SK-N-SH (cell line): Measurements from ENCODE around the gene ZMIZ1. TPM values are rescaled to one million over a fixed set of nuclear protein-coding genes. Genes with fewer than 3 reads are reported as not detected.

Experiments used
- CTCF ChIA-PET: fragments of 300-600, 350-600 bp; formaldehyde crosslinking; extraction: SDS; loops from one replicate; lab custom pipeline; 2021; lab: Yijun Ruan, JAX
- POLR2A ChIA-PET: fragments of 350-600 bp; sonication (Branson Sonifier 250); formaldehyde crosslinking; extraction: SDS; loops from one replicate; lab custom pipeline; 2020; ENCODE audit warnings: antibody characterized with exemption, inconsistent platforms; lab: Yijun Ruan, JAX
- DNase-seq: peaks from one replicate; pipeline ENCODE4 v3.0.0; 2012
- H2AFZ ChIP-seq: fragments of 200-600 bp; sonication (generic); 2 replicates; pipeline ENCODE4 v1.8.1; 2016; ENCODE audit warnings: antibody characterized with exemption, mild to moderate bottlenecking, low read depth
- H3F3A ChIP-seq: fragments of 200-600 bp; sonication (generic); replicated peaks from 2 replicates; pipeline ENCODE3; 2016; ENCODE audit warnings: antibody characterized with exemption, mild to moderate bottlenecking; ENCODE audit not compliant: insufficient read depth
- H3K27ac ChIP-seq, 2 experiments: fragments of 200-500 bp in 1 of 2; fragments of 200-600 bp in 1 of 2; sonication (Bioruptor generic) in 1 of 2; sonication (generic), shearing (Covaris generic) in 1 of 2; 2 replicates each; pipeline versions ENCODE4 v1.5.1 to v1.6.1; 2014 to 2016; ENCODE audit warnings: low read depth in 2 of 2, inconsistent platforms in 1 of 2, low read length in 1 of 2, mild to moderate bottlenecking in 1 of 2, mixed read lengths in 1 of 2
- H3K27me3 ChIP-seq: fragments of 200-600 bp; sonication (generic), shearing (Covaris generic); 2 replicates; pipeline ENCODE4 v1.6.1; 2016; ENCODE audit warnings: mixed run types; ENCODE audit not compliant: insufficient read depth
- H3K36me3 ChIP-seq, 2 experiments: fragments of 200-500 bp in 1 of 2; fragments of 200-600 bp in 1 of 2; sonication (Bioruptor generic) in 1 of 2; sonication (generic) in 1 of 2; replicated peaks in 1 of 2; 2 replicates each; pipeline versions ENCODE3 to v1.5.1; 2014 to 2016; ENCODE audit warnings: low read length in 1 of 2, mild to moderate bottlenecking in 1 of 2; ENCODE audit not compliant: insufficient read depth in 2 of 2, control insufficient read depth in 1 of 2
- H3K4me1 ChIP-seq, 2 experiments: fragments of 200-500 bp in 1 of 2; fragments of 200-600 bp in 1 of 2; sonication (Bioruptor generic) in 1 of 2; sonication (generic), shearing (Covaris generic) in 1 of 2; 2 replicates each; pipeline versions ENCODE4 v1.5.1 to v1.6.1; 2014 to 2016; ENCODE audit warnings: low read depth in 1 of 2, low read length in 1 of 2, mixed run types in 1 of 2; ENCODE audit not compliant: insufficient read depth in 2 of 2, control insufficient read depth in 1 of 2
- H3K4me2 ChIP-seq: fragments of 200-600 bp; sonication (generic), shearing (Covaris generic); 2 replicates; pipeline ENCODE4 v1.6.1; 2017; ENCODE audit warnings: mixed run types
- H3K4me3 ChIP-seq, 2 experiments: fragments of 200-500 bp in 1 of 2; fragments of 200-600 bp in 1 of 2; sonication (Bioruptor generic) in 1 of 2; sonication (generic), shearing (Covaris generic) in 1 of 2; 2 replicates each; pipeline versions ENCODE4 v1.5.1 to v1.8.1; 2014 to 2016; ENCODE audit warnings: low read depth in 2 of 2, inconsistent platforms in 1 of 2, low read length in 1 of 2, mild to moderate bottlenecking in 1 of 2, mixed read lengths in 1 of 2, moderate library complexity in 1 of 2
- H3K79me2 ChIP-seq: fragments of 200-600 bp; sonication (generic); 2 replicates; pipeline ENCODE4 v1.8.1; 2017; ENCODE audit warnings: mild to moderate bottlenecking; ENCODE audit not compliant: insufficient read depth
- H3K9ac ChIP-seq: fragments of 200-600 bp; sonication (generic); 2 replicates; pipeline ENCODE4 v1.6.1; 2017; ENCODE audit warnings: mixed run types
- H3K9me2 ChIP-seq: fragments of 200-600 bp; sonication (generic); 2 replicates; pipeline ENCODE4 v1.6.1; 2017; ENCODE audit warnings: mixed run types
- H3K9me3 ChIP-seq: fragments of 200-600 bp; sonication (generic); 2 replicates; pipeline ENCODE4 v1.6.1; 2017; ENCODE audit warnings: mixed run types, mild to moderate bottlenecking, moderate library complexity
- H4K20me1 ChIP-seq: fragments of 200-600 bp; sonication (generic); 2 replicates; pipeline ENCODE4 v1.6.1; 2017; ENCODE audit warnings: mild to moderate bottlenecking, mixed run types; ENCODE audit not compliant: insufficient read depth
- CHD2 ChIP-seq: fragments of 150-350 bp; IDR thresholded peaks from 2 replicates; pipeline ENCODE4 v1.6.1; 2018; ENCODE audit warnings: low read length; ENCODE audit not compliant: partially characterized antibody
- EP300 ChIP-seq, 2 experiments: IDR thresholded peaks; 2 replicates each; pipeline versions ENCODE4 v1.4.0 to v1.6.1; 2012; ENCODE audit warnings: borderline replicate concordance in 1 of 2, low read depth in 1 of 2, low read length in 1 of 2
- EZH2phosphoT487 ChIP-seq: fragments of 200-600 bp; sonication (generic); IDR thresholded peaks from 2 replicates; pipeline ENCODE4 v1.6.1; 2017; ENCODE audit warnings: low read depth, mixed run types, mild to moderate bottlenecking, antibody characterized with exemption, moderate library complexity, borderline replicate concordance
- FOSL2 ChIP-seq: IDR thresholded peaks from 2 replicates; pipeline ENCODE4 v1.4.0; 2012; ENCODE audit warnings: low read depth, mild to moderate bottlenecking, moderate library complexity, borderline replicate concordance
- IRF3 ChIP-seq: fragments of 150-350 bp; IDR thresholded peaks from 2 replicates; pipeline ENCODE4 v1.6.1; 2016; ENCODE audit warnings: mild to moderate bottlenecking, low read depth, low read length
- MAX ChIP-seq: IDR thresholded peaks from 2 replicates; pipeline ENCODE4 v1.4.0; 2012; ENCODE audit warnings: low read depth
- MXI1 ChIP-seq: IDR thresholded peaks from 2 replicates; pipeline ENCODE4 v1.6.1; 2012; ENCODE audit warnings: mild to moderate bottlenecking, low read depth, low read length, improper control_type of control experiment
- NFIC ChIP-seq: IDR thresholded peaks from 2 replicates; pipeline ENCODE4 v1.4.0; 2012; ENCODE audit warnings: borderline replicate concordance
- POLR2AphosphoS5 ChIP-seq: IDR thresholded peaks from 2 replicates; pipeline ENCODE4 v1.6.1; 2012; ENCODE audit warnings: low read depth, low read length
- RAD21 ChIP-seq: IDR thresholded peaks from 2 replicates; pipeline ENCODE4 v1.6.1; 2012; ENCODE audit warnings: mild to moderate bottlenecking, low read length
- RCOR1 ChIP-seq: fragments of 150-350 bp; IDR thresholded peaks from 2 replicates; pipeline ENCODE4 v1.6.1; 2017; ENCODE audit warnings: antibody characterized with exemption, low read length
- REST ChIP-seq: IDR thresholded peaks from 2 replicates; pipeline ENCODE4 v1.6.1; 2012; ENCODE audit warnings: mild to moderate bottlenecking, low read depth, low read length, moderate library complexity
- RFX5 ChIP-seq: IDR thresholded peaks from 2 replicates; pipeline ENCODE4 v1.6.1; 2012; ENCODE audit warnings: mild to moderate bottlenecking, improper control_type of control experiment, low read length
- WGBS: methylation state at CpG from one replicate; pipeline ENCODE4 v1.1.6; 2017; ENCODE audit warnings: low lambda C conversion rate; 5-methylcytosine and 5-hydroxymethylcytosine counted together
- polyA plus RNA-seq, 3 experiments: library from polyadenylated mRNA; depleted of rRNA; stranded (reverse); fragments of >200 nt; gene quantifications; 2 replicates each; pipeline ENCODE4 v1.2.3, GENCODE V29; 2012

Gene ZMIZ1
- polyA plus RNA-seq, 1 of the 3 experiments (the other 2 are of a cell fraction) = 23.5 TPM

GRCh38 chr10:79021948-79022499, 46.7 kb upstream of the ZMIZ1 start:
- WGBS = 85% methylated on average over 10 of the region's 10 CpGs
- TF ChIP-seq EP300 (IDR thresholded peaks at IDR 0.05; ENCODE audit: borderline replicate concordance in 1 of 2, low read depth in 1 of 2, low read length in 1 of 2) (no peak), FOSL2 (no peak), RAD21 (no peak), MXI1 (no peak), MAX (no peak), EZH2phosphoT487 (no peak), RFX5 (no peak), IRF3 (no peak), POLR2AphosphoS5 (no peak), RCOR1 (no peak)

GRCh38 chr10:79022565-79023230, 46.1 kb upstream of the ZMIZ1 start:
- no peak for TF ChIP-seq MXI1
- no peak for TF ChIP-seq CHD2
- TF ChIP-seq FOSL2 = no peak
- no peak for TF ChIP-seq NFIC
- TF ChIP-seq REST = no peak
- no peak for TF ChIP-seq IRF3
- Histone ChIP-seq H3K27me3 (no peaks in the 10 kb centered on the region), H4K20me1 (no peaks in the 10 kb centered on the region), H3K4me1 (peaks cover 0 to 77% of the 10 kb centered on the region in 2 experiments; a peak in 2 of 4 replicates), H3K4me2 (no peak overlapping the region), H3K27ac (peak overlapping the region in 1 of 2 experiments; percentile 98; a peak in 2 of 4 replicates), H3K9me2 (no peaks in the 10 kb centered on the region), H3F3A (no peaks in the 10 kb centered on the region), H2AFZ (no peak overlapping the region), H3K36me3 (no peaks in the 10 kb centered on the region), H3K9me3 (no peaks in the 10 kb centered on the region), H3K79me2 (no peaks in the 10 kb centered on the region), H3K4me3 (no peak overlapping the region), H3K9ac (no peak overlapping the region)
- CTCF ChIA-PET = interaction anchor here (0.9 to 1.3 kb wide), 2 partner anchors 18 to 29 kb away, joined by 3 read pairs; no protein-coding TSS in a partner anchor
- 69% methylated on average over 17 of the region's 17 CpGs for WGBS
- DNase-seq = peak; percentile 70
- POLR2A ChIA-PET = interaction anchor here (1.0 to 1.6 kb wide), 2 partner anchors 49 to 248 kb away, joined by 4 read pairs; no protein-coding TSS in a partner anchor

More at GRCh38 chr10:79021948-79022499, 46.7 kb upstream of the ZMIZ1 start:
- Histone ChIP-seq H3K9me3 (no peaks in the 10 kb centered on the region), H3K36me3 (no peaks in the 10 kb centered on the region), H3K9me2 (no peaks in the 10 kb centered on the region), H4K20me1 (no peaks in the 10 kb centered on the region), H2AFZ (no peak overlapping the region), H3K9ac (no peak overlapping the region), H3K27me3 (no peaks in the 10 kb centered on the region), H3K4me1 (peaks cover 0 to 72% of the 10 kb centered on the region in 2 experiments; a peak in 2 of 4 replicates), H3K79me2 (no peaks in the 10 kb centered on the region), H3K27ac (peak overlapping the region in 1 of 2 experiments; percentile 8; a peak in 1 of 4 replicates), H3K4me3 (no peak overlapping the region), H3F3A (no peaks in the 10 kb centered on the region), H3K4me2 (no peak overlapping the region)
- ChIA-PET CTCF (interaction anchor here (1.0 kb wide), 1 partner anchor 174 kb away, joined by 3 read pairs; no protein-coding TSS in a partner anchor), POLR2A (no interaction called here)
- no peak for DNase-seq
